HepG2 (cell line): ENCODE data around the gene EEFSEC.

ENCODE experiments used
- CAMTA2 ChIP-seq: sonication (generic); formaldehyde crosslinking; IDR thresholded peaks from 2 replicates; pipeline ENCODE4 v1.4.0; 2020; ENCODE audit warnings: mild to moderate bottlenecking, missing genetic modification reagents, borderline replicate concordance
- CEBPB ChIP-seq: IDR thresholded peaks from 2 replicates; pipeline ENCODE4 v1.6.1; 2011; ENCODE audit warnings: low read depth, low read length, improper control_type of control experiment, borderline replicate concordance
- MED1 ChIP-seq: sonication (generic); formaldehyde crosslinking; IDR thresholded peaks from 2 replicates; pipeline ENCODE4 v1.4.0; 2020; ENCODE audit warnings: missing genetic modification reagents
- NFATC3 ChIP-seq: sonication (generic); formaldehyde crosslinking; IDR thresholded peaks from 2 replicates; pipeline ENCODE4 v1.5.1; 2020; ENCODE audit warnings: mild to moderate bottlenecking, missing genetic modification reagents
- PTBP1 ChIP-seq: fragments of 200-400 bp; formaldehyde crosslinking; IDR thresholded peaks from 2 replicates; pipeline ENCODE4 v1.6.1; 2018; ENCODE audit warnings: low read length, low read depth; ENCODE audit not compliant: poor library complexity, severe bottlenecking

GRCh38 chr3:128380719-128381118 is 227.4 kb downstream of the EEFSEC start:
- TF ChIP-seq MED1 = no peak
- TF ChIP-seq CAMTA2 (CRISPR knock-in tag) = no peak
- TF ChIP-seq PTBP1 = no peak
- TF ChIP-seq CEBPB = no peak
- TF ChIP-seq NFATC3 = no peak
